GM12873 (cell line): Measurements from ENCODE around the gene LINGO3.

Source experiments
- TF ChIP-seq, protein P1 (sequence below): IDR thresholded peaks from 2 replicates; pipeline ENCODE4 v1.5.1; 2012; ENCODE audit warnings: low read depth, mild to moderate bottlenecking, moderate library complexity, low read length, control low read depth; ENCODE audit not compliant: insufficient read depth; ENCODE audit errors: missing control alignments

The LINGO3 gene

DNA sequence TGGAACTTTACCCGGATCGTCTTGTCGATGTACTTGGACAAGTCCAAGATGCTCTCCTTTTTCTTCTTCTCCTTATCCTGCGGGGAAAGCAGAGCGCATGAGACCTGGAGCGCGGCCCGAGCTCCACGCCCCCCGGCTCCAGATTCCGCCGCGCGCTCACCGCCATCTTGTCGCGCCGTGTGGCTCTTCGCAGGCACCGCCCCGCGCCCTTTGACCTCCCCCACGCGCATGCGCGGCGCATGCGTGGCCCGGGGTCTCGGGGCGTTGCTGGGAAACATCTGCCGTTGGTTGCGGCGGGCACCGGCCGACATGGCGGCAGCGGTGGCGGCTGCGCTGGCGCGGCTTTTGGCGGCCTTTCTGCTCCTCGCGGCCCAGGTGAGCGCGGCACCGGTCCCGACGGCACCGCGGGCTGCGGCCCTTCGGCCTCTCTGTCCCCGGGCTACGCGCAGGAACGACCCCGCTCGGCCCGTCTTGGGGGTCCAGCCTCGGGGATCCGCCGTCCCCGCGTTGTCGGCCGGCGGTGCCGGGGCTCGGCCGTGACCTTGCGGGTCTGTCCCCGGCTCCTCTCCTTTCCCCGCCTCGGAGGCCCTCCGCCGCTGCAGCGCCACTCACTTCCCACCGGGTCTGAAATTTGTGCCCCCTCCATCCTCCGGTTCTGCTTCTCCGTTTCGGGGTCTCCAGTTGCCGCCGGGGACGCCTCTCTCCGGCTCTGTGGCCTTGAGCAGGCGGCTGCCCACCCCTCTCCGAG lies 20.6 kb upstream of the LINGO3 start, which contains the start of the genes LSM7 and SPPL2B:
Gene LSM7 (minus strand): TSS at position 186 of the 748 bp plus-strand sequence. CDS start 20 bp downstream, at position 166.
Gene SPPL2B (plus strand): TSS at position 284 of the 748 bp plus-strand sequence. CDS start 26 bp downstream, at position 310.
- TF ChIP-seq, protein P1, sequence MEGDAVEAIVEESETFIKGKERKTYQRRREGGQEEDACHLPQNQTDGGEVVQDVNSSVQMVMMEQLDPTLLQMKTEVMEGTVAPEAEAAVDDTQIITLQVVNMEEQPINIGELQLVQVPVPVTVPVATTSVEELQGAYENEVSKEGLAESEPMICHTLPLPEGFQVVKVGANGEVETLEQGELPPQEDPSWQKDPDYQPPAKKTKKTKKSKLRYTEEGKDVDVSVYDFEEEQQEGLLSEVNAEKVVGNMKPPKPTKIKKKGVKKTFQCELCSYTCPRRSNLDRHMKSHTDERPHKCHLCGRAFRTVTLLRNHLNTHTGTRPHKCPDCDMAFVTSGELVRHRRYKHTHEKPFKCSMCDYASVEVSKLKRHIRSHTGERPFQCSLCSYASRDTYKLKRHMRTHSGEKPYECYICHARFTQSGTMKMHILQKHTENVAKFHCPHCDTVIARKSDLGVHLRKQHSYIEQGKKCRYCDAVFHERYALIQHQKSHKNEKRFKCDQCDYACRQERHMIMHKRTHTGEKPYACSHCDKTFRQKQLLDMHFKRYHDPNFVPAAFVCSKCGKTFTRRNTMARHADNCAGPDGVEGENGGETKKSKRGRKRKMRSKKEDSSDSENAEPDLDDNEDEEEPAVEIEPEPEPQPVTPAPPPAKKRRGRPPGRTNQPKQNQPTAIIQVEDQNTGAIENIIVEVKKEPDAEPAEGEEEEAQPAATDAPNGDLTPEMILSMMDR, result no peak

DNA sequence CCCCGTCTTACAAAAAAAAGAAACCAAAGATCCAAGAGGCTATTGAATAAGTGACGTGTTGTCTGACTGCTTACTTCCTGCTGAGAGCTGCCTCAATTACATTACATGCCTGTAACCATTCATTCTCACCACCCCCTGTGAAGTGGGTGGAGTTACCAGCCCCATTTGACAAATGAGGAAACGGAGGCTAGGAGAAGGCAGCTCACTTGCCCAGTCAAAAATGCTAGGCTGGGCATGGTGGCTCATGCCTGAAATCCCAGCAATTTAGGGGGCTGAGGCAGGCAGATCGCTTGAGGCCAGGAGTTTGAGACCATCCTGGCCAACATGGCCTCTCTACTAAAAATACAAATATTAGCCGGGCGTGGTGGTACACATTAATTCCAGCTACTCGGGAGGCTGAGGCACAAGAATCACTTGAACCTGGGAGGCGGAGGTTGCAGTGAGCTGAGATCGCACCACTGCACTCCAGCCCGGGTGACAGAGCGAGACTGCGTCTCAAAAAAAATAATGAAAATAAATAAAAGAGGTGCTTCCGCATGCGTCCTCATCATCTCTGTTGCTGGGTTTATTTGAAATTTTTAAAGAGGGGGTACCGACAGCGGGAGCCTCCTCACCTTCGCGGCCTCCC lies 19.9 kb upstream of the LINGO3 start:
- TF ChIP-seq, protein P1, result no peak

DNA sequence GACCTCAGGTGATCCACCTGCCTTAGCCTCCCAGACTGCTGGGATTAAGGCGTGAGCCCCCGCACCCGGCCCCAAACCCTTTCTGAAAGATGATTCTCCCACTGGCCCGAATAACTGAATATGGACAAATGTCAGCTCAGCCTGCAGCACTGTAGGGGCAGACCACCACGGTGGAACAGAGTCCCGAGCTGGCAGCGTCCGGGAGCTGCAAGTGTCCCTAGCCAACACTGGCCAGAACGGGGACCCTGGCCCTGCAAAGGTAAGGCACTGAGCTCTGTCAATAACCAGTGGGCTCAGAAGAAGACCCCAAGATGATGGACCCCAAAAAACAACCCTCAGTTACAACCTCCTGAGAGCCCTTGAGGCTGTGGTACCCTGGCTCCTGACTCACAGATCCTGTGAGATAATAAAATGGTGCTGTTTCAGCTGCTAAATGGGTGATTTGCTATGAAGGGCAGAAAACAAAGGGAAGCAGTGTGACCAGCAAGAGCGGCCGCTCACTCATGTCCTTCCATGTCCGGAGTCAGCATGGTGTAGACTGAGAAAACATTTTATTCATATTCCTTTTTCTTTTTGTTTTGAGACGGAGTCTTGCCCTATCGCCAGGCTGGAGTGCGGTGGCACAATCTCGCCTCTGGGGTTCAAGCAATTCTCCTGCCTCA lies 18.9 kb upstream of the LINGO3 start:
- TF ChIP-seq, protein P1, result no peak

DNA sequence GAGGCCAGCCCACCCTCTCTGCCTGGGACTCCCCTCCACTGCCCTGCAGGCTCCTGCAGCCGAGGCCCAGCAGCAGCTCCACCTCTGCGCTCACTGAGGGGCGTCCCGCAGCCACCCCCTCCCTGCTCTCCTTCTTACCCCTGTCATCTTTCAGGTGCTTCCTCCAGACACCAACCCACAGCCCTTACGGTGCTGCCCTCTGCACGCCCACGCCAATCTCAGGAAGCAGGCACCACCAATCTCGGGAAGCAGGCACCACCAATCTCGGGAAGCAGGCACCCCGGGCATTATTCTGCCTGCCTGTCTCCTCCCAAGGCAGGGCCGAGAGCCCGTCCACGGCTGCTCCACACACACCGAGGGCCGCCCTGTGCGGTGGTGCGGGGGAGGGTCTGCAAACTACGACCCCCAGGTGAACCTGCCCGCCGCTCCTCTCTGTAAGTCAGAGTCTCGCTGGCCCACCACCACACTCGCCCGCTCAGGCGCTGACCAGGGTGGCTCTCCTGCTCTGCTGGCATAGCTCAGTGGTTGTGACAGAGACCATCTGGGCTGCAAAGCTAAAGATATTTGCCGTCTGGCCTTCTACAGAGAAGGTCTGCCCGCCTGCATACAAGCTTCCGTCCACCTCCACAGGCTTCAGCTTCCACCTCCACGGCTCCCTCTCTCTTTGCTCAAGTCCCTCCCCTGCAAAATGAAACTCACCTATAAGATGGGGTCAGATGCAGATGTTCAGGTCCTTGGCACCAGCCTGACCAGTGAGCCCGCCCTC lies 17.5 kb upstream of the LINGO3 start:
- TF ChIP-seq, protein P1, result no peak

DNA sequence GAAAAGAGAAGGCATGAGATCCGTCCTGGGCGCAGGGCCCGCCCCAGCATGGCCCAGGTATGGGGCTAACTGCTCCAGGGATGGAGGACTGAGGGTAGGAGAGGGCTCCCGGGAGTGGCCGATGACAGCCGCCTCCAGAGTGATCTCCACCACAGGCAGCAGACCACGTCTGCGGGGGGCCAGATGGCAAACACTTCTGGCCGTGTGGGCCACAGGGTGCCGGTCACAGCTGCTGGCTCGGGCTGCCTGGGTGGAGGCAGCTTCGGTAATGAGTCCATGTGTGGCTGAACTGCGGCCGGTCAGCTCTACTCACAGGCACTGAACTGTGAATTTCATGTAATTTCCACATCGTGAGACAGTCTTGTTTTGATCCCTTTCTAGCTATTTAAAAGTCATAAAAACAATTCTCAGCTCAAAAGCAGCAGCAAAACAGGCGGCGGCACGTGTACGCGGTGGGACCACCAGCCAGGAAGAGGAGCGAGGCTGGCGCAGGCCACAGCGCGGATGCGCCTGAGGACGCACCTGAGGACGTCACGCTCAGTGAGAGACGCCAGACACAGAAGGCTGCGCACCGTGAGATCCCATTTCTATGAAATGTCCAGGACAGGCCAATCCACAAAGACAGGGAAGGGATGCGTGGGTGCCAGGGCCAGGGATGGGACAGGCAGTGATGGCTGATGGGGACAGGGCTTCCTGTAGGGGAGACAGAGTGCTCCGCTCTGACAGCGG lies 16.4 kb upstream of the LINGO3 start:
- TF ChIP-seq, protein P1, result no peak

DNA sequence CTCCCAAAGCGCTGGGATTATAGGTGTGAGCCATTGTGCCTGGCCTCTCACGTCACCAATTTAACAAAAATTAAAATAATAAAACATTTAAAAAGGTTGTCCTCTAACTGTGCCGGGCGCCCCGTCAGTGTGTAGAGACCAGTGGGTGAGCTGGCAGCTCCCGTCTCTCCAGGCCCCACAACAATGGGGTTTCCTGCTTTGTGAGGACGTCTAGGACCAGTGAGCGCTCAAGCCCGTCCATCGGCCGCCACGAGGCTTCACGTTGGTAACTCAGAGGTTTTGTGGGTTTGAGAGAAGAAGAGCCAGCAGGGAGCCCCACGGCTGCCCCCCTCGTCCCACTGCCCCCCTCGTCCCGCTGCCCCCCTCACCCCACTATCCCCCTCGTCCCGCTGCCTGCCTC lies 15.8 kb upstream of the LINGO3 start:
- TF ChIP-seq, protein P1, result no peak
